ENCODE results near the gene CCDC85C.

The CCDC85C gene

GRCh38 chr14:99479906-99480869 is 123.8 kb downstream of the CCDC85C start, which contains the start of gene SETD3:
TSS of gene SETD3 (minus strand) at chr14:99480859. CDS start at chr14:99465805, 15,054 bp downstream.
- peak; percentile 49 for DNase-seq (ENCODE audit: low spot score)
- in situ Hi-C loops (cut with MboI; ENCODE audit: low pct_unique_long_range_greater_than_20kb, low sequenced_read_pairs, unreplicated experiment), result no loop called here
- TF ChIP-seq, protein P1, sequence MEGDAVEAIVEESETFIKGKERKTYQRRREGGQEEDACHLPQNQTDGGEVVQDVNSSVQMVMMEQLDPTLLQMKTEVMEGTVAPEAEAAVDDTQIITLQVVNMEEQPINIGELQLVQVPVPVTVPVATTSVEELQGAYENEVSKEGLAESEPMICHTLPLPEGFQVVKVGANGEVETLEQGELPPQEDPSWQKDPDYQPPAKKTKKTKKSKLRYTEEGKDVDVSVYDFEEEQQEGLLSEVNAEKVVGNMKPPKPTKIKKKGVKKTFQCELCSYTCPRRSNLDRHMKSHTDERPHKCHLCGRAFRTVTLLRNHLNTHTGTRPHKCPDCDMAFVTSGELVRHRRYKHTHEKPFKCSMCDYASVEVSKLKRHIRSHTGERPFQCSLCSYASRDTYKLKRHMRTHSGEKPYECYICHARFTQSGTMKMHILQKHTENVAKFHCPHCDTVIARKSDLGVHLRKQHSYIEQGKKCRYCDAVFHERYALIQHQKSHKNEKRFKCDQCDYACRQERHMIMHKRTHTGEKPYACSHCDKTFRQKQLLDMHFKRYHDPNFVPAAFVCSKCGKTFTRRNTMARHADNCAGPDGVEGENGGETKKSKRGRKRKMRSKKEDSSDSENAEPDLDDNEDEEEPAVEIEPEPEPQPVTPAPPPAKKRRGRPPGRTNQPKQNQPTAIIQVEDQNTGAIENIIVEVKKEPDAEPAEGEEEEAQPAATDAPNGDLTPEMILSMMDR (IDR thresholded peaks at IDR 0.05; ENCODE audit: extremely low read depth, insufficient read depth, missing control alignments), result no peak

DNA sequence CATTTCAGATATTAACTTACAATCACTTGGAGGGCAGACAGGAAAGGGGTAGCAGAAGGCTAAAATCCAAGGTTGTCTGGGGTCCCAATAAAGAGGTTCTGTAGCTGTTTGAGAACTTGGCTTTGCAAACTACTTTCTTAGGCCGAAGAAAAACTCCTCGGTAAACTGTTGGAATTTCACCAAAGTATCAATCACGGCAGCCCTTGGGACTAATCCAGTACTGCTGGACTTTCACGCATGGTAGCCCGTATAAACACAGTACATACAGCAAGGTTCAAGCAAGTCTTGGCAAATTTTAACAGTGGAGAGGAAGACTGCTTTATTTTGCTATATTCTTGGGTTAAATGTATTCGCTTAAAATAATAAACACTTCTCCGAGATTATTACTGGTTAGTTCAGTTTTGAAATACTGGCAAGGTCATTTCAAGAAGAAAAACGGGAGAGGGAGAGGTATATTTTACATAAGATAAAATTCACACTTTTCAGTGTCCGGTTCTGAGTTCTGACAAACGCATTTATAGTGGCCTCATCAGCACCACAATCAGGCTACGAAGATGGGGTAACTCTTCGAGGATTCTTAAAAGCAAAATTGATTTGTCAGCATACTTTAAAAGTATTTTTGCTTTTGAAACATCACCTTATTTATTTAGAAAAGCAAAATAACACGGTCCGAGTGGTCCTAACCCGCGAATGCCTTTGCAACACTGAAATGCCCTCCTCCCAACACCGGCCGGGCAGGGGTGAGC is 124.7 kb downstream of the CCDC85C start:
- TF ChIP-seq, protein P1 (IDR thresholded peaks at IDR 0.05; ENCODE audit: extremely low read depth, insufficient read depth, missing control alignments), result no peak
- in situ Hi-C loops (cut with MboI; ENCODE audit: low pct_unique_long_range_greater_than_20kb, low sequenced_read_pairs, unreplicated experiment), result no loop called here
- no peak for DNase-seq (ENCODE audit: low spot score)

DNA sequence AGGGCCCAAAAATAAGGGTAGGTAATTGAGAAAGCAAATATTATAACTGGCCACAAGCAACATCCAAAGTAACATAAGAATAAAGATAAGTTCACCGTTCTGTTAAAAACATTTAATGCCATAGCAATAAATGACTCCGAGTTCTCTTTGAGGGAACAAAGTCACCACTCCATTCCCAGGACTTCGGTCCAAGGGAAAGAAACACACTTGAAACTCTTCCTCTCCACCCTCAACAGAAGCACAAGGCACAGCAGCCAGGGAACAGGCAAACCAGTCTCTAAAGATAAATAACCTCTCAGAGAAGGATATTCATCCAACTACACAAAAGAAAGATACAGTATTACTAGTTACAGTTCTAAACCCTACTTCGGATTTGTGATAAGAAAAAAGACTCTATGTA is 125.9 kb downstream of the CCDC85C start:
- in situ Hi-C loops (cut with MboI; ENCODE audit: low pct_unique_long_range_greater_than_20kb, low sequenced_read_pairs, unreplicated experiment), result no loop called here
- DNase-seq (ENCODE audit: low spot score), result no peak
- TF ChIP-seq, protein P1 (IDR thresholded peaks at IDR 0.05; ENCODE audit: extremely low read depth, insufficient read depth, missing control alignments), result no peak

DNA sequence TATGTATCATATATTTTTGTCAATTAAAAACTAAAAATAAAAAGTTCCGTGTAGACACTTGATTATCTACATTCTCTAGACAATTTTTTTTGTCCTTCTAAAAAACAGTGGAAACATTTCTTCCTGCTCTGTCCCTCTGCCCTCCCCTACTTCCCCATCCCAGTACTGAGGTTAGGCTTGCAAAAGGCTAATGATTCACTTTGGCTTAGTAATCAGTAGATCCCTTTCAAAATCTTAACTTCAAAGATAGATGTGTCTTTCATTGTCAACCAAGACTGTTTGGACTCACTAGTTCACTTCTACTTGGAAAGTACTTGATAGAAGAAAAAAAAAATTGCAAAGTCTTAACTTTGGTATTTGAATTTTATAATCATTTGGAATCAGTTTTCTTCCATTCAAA is 127.1 kb downstream of the CCDC85C start:
- TF ChIP-seq, protein P1 (IDR thresholded peaks at IDR 0.05; ENCODE audit: extremely low read depth, insufficient read depth, missing control alignments), result no peak
- in situ Hi-C loops (cut with MboI; ENCODE audit: low pct_unique_long_range_greater_than_20kb, low sequenced_read_pairs, unreplicated experiment), result no loop called here
- DNase-seq (ENCODE audit: low spot score), result no peak

DNA sequence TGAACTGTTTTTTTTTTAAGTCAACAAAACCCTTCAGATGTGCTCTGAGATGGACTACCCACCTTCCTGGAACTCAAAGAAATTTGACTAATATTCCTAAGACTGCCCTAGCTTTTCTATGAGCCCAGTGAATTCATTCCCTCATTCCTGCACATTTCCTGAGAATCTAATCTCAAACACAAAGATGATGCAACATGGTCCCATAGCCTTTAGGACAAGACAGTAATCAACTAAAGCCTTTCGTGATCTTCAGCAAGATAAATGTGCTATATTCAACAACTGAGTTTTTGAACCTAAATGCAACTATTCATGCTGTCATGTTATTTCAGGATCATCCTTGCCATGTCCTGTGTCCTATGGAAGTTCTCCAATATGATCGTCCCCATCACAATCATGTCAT is 128.3 kb downstream of the CCDC85C start:
- in situ Hi-C loops (cut with MboI; ENCODE audit: low pct_unique_long_range_greater_than_20kb, low sequenced_read_pairs, unreplicated experiment), result no loop called here
- no peak for DNase-seq (ENCODE audit: low spot score)
- TF ChIP-seq, protein P1 (IDR thresholded peaks at IDR 0.05; ENCODE audit: extremely low read depth, insufficient read depth, missing control alignments), result no peak

GRCh38 chr14:99475179-99475578 is 128.8 kb downstream of the CCDC85C start:
- in situ Hi-C loops (cut with MboI; ENCODE audit: low pct_unique_long_range_greater_than_20kb, low sequenced_read_pairs, unreplicated experiment), result no loop called here
- TF ChIP-seq, protein P1 (IDR thresholded peaks at IDR 0.05; ENCODE audit: extremely low read depth, insufficient read depth, missing control alignments), result no peak
- no peak for DNase-seq (ENCODE audit: low spot score)
